Epithelial cell of proximal tubule (primary cell): Measurements from ENCODE around the gene RPL18. TPM values are rescaled to one million over a fixed set of nuclear protein-coding genes. Genes with fewer than 3 reads are reported as not detected.
"Not testable (repeated sequence)": the region's sequence is repeated elsewhere in the genome, so short reads cannot be mapped to it uniquely, and the experiment has no call there.

Experiments
- DNase-seq: peaks from one replicate; pipeline ENCODE4 v3.0.0-alpha.2; 2011; ENCODE audit warnings: low read depth
- H3K4me3 ChIP-seq: 2 replicates; pipeline ENCODE4 v1.5.1; 2011; ENCODE audit warnings: low read depth, mild to moderate bottlenecking, low read length
- CTCF ChIP-seq: conservative IDR thresholded peaks from 2 replicates; pipeline ENCODE4 v1.5.1; 2012; ENCODE audit warnings: low read depth, mild to moderate bottlenecking, low read length
- total RNA-seq: library from RNA; depleted of rRNA; stranded (reverse); fragments of >200 nt; gene quantifications from 2 replicates; pipeline ENCODE4 v1.2.3, GENCODE V29; 2015

Gene RPL18
- total RNA-seq, 1 donor from 2014 or later = 2,927 TPM

DNA sequence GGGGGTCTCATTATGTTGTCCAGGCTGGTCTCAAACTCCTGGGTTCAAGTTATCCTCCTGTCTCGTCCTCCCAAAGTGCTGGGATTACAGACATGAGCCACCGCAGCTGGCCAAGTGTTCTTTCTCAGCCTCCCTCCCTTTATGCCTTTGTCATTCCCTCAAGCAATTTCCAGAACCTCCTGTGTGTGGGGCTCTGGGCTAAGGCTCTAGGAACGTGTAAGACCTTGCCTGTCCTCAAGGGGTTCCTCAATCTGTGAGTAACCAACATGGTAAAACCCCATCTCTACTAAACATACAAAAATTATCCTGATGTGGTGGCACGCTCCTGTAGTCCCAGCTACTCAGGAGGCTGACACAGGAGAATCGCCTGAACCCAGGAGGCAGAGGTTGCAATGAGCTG lies 28.0 kb downstream of the RPL18 start:
- DNase-seq = no peak
- H3K4me3 ChIP-seq = no peak overlapping the region
- no peak for TF ChIP-seq CTCF

GRCh38 chr19:48588670-48589401 lies 30.1 kb downstream of the RPL18 start:
- peak overlapping the region; percentile 32 for H3K4me3 ChIP-seq
- TF ChIP-seq CTCF = peak; percentile 93
- DNase-seq = peak; percentile 23

DNA sequence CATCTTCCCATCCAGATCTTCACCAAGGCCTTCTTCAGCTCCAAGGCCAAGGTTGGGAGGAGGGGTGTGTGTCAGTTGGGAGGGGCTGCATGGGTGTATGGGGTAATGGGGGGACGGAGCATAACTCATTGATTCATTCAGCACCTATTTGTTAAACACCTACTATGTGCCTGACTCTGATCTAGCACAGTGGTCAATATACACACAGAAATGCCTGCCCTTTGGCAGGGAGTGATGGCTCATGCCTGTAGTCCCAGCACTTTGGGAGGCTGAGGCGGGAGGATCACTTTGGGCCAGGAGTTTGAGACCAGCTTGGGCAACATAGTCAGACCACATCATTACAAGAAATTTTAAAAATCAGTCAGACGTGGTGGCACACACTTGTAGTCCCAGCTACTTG lies 31.6 kb downstream of the RPL18 start:
- no peak overlapping the region for H3K4me3 ChIP-seq
- no peak for DNase-seq
- no peak for TF ChIP-seq CTCF

DNA sequence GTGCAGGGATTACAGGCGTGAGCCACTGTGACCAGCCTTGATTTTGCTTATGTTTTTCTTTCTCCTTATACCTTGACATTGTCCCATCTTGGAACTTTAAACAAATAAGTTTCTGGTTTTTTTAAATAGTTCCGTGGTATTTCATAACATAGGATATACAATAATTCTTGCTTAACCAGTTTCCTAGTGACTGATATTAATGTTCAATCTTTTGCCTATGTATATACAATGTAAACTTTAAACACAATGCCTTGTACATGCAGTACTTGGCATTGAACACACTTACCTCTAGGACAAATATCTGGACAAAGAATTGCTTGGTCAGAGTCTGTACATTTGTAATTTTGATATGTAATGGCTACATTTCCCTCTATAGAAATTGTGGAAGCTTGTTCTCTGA lies 36.8 kb downstream of the RPL18 start:
- no peak overlapping the region for H3K4me3 ChIP-seq
- TF ChIP-seq CTCF = no peak
- DNase-seq = no peak

- no peak for TF ChIP-seq CTCF
- no peak overlapping the region for H3K4me3 ChIP-seq
- DNase-seq = no peak
Measured at GRCh38 chr19:48578891-48579290, 40.1 kb downstream of the RPL18 start.

DNA sequence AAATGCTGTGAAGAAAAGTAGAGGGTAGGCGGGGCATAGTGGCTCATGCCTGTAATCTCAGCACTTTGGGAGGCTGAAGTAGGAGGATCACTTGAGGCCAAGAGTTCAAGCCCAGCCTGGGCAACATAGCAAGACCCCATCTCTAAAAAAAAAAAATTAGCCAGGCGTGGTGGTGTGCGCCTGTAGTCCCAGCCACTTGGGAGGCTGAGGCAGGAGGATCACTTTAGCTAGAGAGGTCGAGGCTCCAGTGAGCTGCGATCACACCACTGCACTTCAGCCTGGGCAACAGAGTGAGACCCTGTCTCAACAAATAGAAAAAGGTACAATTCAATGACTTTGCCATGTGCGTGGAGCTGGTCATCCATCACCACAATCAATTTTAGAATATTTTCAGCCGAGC lies 41.1 kb downstream of the RPL18 start:
- not testable (repeated sequence) for DNase-seq, H3K4me3 ChIP-seq

DNA sequence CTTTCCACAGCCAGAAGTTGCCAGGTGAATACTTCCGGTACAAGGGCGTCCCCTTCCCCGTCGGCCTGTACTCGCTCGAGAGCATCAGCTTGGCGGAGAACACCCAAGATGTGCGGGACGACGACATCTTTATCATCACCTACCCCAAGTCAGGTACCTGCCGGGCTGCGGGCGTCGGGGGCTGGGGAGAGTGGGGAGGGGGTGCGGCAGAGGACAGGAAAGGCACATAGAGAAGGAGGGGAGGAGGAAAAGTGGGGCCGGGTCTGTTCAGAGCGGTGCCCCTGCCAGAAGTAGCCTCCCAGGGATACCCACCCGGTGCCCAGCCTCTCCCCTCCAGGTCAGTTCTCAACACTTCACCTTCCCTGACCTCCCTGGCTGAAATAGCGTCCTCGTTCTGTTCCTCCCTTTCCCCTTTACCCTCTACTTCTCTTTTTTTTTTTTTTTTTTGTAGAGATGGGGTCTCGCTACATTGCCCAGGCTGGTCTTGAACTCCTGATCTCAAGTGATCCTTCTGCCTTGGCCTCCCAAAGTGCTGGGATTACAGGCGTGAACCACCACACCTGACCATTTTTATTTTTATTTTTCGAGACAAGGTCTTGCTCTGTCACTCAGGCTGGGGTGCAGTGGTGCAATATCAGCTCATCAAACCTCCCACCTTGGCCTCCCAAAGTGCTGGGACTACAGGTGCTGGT lies 42.9 kb downstream of the RPL18 start:
- H3K4me3 ChIP-seq = no peak overlapping the region
- DNase-seq = no peak
- no peak for TF ChIP-seq CTCF
